Thyroid gland (tissue), 4 donors: ENCODE results near the gene CLEC18B.
"Not testable (repeated sequence)": the region's sequence is repeated elsewhere in the genome, so short reads cannot be mapped to it uniquely, and the experiment has no call there.

ENCODE experiments used
- CTCF ChIP-seq, 6 experiments: fragments of 200-600 bp in 3 of 6; fragments of 450-650 bp in 3 of 6; sonication (generic) in 3 of 6; IDR thresholded peaks; one replicate each; pipeline ENCODE4 v1.5.1; 2016 to 2019; ENCODE audit warnings: antibody characterized with exemption in 6 of 6, mild to moderate bottlenecking in 2 of 6, inconsistent platforms in 1 of 6, moderate library complexity in 1 of 6
- POLR2A ChIP-seq, 2 donors: fragments of 450-650 bp; IDR thresholded peaks; one replicate each; pipeline ENCODE4 v1.6.1; 2017; ENCODE audit warnings: antibody characterized with exemption in 2 of 2, mild to moderate bottlenecking in 2 of 2, moderate library complexity in 1 of 2

GRCh38 chr16:74413485-74413884 is 7.8 kb downstream of the CLEC18B start:
- TF ChIP-seq CTCF, POLR2A (IDR thresholded peaks at IDR 0.05): not testable (repeated sequence)
